OCI-LY1 (cell line): ENCODE measurements around the gene TMEM9.

Experiments
- H2AFZ ChIP-seq: fragments of 200-600 bp; sonication (generic), shearing (Covaris generic); 2 replicates; pipeline ENCODE4 v1.6.0; 2014; ENCODE audit warnings: antibody characterized with exemption, mild to moderate bottlenecking, low read length
- H3F3A ChIP-seq: fragments of 200-600 bp; sonication (generic), shearing (Covaris generic); 2 replicates; pipeline ENCODE4 v1.6.0; 2014; ENCODE audit warnings: mild to moderate bottlenecking, antibody characterized with exemption, low read length, moderate library complexity; ENCODE audit not compliant: insufficient read depth
- H3K27ac ChIP-seq: fragments of 200-600 bp; sonication (generic); 2 replicates; pipeline ENCODE4 v1.5.1; 2014; ENCODE audit warnings: low read length, mixed run types, mild to moderate bottlenecking, low read depth; ENCODE audit not compliant: poor library complexity, severe bottlenecking
- H3K27me3 ChIP-seq: fragments of 200-600 bp; sonication (generic); 2 replicates; pipeline ENCODE4 v1.6.0; 2014; ENCODE audit warnings: antibody characterized with exemption, mild to moderate bottlenecking, low read length, moderate library complexity; ENCODE audit not compliant: insufficient read depth
- H3K36me3 ChIP-seq: fragments of 200-600 bp; sonication (generic); 2 replicates; pipeline ENCODE4 v1.6.1; 2014; ENCODE audit warnings: mild to moderate bottlenecking, antibody characterized with exemption, low read length, moderate library complexity, mixed read lengths; ENCODE audit not compliant: insufficient read depth
- H3K4me1 ChIP-seq: fragments of 200-600 bp; sonication (generic); 2 replicates; pipeline ENCODE4 v1.5.1; 2014; ENCODE audit warnings: mild to moderate bottlenecking, low read length, moderate library complexity; ENCODE audit not compliant: insufficient read depth, severe bottlenecking
- H3K4me2 ChIP-seq: fragments of 200-600 bp; sonication (generic), shearing (Covaris generic); 2 replicates; pipeline ENCODE4 v1.6.1; 2014; ENCODE audit warnings: low read length
- H3K4me3 ChIP-seq: fragments of 200-600 bp; sonication (generic); 2 replicates; pipeline ENCODE4 v1.5.1; 2014; ENCODE audit warnings: low read length, low read depth, mild to moderate bottlenecking, mixed read lengths; ENCODE audit not compliant: poor library complexity, severe bottlenecking
- H3K79me2 ChIP-seq: fragments of 200-600 bp; shearing (Covaris generic); 2 replicates; pipeline ENCODE4 v1.6.1; 2016; ENCODE audit warnings: mixed run types, low read length, mixed read lengths; ENCODE audit not compliant: insufficient read depth
- H3K9ac ChIP-seq: fragments of 200-600 bp; sonication (generic), shearing (Covaris generic); 2 replicates; pipeline ENCODE4 v1.6.1; 2014; ENCODE audit warnings: mild to moderate bottlenecking, low read length, mixed read lengths
- H3K9me2 ChIP-seq: fragments of 200-600 bp; sonication (generic), shearing (Covaris generic); 2 replicates; pipeline ENCODE4 v1.6.1; 2014; ENCODE audit warnings: low read depth, mild to moderate bottlenecking, low read length, mixed read lengths
- H3K9me3 ChIP-seq: fragments of 200-600 bp; shearing (Covaris generic); 2 replicates; pipeline ENCODE4 v1.6.1; 2014; ENCODE audit warnings: low read length, mixed read lengths
- H4K20me1 ChIP-seq: fragments of 200-600 bp; sonication (generic), shearing (Covaris generic); 2 replicates; pipeline ENCODE4 v1.6.0; 2016; ENCODE audit warnings: mild to moderate bottlenecking, low read length; ENCODE audit not compliant: insufficient read depth
- EZH2 ChIP-seq: fragments of 200-600 bp; sonication (generic), shearing (Covaris generic); IDR thresholded peaks from 2 replicates; pipeline ENCODE4 v1.8.0; 2017; ENCODE audit warnings: borderline replicate concordance, mixed run types, mild to moderate bottlenecking, antibody characterized with exemption, low read length, moderate library complexity, mixed read lengths
- TF ChIP-seq, protein P1 (sequence below): fragments of 200-600 bp; sonication (generic), shearing (Covaris generic); IDR thresholded peaks from 2 replicates; pipeline ENCODE4 v1.5.1; 2017; ENCODE audit warnings: mild to moderate bottlenecking, antibody characterized with exemption, low read length, moderate library complexity, mixed read lengths

The TMEM9 gene

DNA sequence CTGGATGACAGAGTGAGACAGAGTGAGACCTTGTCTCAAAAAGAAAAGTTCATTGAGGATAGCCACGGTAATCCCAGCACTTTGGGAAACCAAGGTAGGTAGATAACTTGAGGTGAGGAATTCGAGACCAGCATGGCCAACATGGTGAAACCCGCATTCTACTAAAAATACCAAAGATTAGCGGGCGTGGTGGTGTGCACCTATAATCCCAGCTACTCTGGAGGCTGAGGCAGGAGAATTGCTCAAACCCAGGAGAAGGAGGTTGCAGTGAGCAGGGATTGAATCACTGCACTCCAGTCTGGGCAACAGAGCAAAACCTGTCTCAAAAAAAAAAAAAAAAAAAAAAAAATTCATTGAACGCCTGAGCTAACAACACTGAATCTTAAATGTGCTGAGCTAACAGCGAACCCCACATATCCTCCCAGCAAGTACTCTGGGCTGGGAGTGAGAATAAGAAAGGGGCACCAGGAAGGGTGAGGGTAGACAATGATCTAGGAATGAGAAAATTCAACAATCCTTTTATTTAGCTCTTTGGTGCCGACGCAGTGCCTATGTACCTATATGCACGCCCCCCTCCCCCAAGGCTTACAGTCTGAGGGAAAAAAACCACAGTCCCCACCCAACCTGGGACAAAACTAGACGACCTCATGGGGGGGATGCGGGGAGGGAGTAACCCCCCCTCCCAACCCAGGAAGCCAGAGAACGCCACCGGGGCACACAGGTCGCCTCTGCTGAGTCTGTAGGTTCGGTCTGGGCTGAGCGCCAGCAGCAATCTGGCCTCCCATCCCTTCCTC, 40.6 kb downstream of the TMEM9 start:
- Histone ChIP-seq H3K79me2 (no peaks in the 10 kb centered on the region), H3K4me1 (no peaks in the 10 kb centered on the region), H3K36me3 (no peaks in the 10 kb centered on the region), H2AFZ (no peak overlapping the region), H3K9me3 (no peaks in the 10 kb centered on the region), H3K27ac (no peak overlapping the region), H3K9ac (no peak overlapping the region), H3K27me3 (no peaks in the 10 kb centered on the region), H4K20me1 (no peaks in the 10 kb centered on the region), H3K9me2 (no peaks in the 10 kb centered on the region), H3F3A (no peaks in the 10 kb centered on the region), H3K4me3 (no peak overlapping the region), H3K4me2 (no peak overlapping the region)
- TF ChIP-seq, protein P1, sequence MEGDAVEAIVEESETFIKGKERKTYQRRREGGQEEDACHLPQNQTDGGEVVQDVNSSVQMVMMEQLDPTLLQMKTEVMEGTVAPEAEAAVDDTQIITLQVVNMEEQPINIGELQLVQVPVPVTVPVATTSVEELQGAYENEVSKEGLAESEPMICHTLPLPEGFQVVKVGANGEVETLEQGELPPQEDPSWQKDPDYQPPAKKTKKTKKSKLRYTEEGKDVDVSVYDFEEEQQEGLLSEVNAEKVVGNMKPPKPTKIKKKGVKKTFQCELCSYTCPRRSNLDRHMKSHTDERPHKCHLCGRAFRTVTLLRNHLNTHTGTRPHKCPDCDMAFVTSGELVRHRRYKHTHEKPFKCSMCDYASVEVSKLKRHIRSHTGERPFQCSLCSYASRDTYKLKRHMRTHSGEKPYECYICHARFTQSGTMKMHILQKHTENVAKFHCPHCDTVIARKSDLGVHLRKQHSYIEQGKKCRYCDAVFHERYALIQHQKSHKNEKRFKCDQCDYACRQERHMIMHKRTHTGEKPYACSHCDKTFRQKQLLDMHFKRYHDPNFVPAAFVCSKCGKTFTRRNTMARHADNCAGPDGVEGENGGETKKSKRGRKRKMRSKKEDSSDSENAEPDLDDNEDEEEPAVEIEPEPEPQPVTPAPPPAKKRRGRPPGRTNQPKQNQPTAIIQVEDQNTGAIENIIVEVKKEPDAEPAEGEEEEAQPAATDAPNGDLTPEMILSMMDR: no peak
- no peak for TF ChIP-seq EZH2

DNA sequence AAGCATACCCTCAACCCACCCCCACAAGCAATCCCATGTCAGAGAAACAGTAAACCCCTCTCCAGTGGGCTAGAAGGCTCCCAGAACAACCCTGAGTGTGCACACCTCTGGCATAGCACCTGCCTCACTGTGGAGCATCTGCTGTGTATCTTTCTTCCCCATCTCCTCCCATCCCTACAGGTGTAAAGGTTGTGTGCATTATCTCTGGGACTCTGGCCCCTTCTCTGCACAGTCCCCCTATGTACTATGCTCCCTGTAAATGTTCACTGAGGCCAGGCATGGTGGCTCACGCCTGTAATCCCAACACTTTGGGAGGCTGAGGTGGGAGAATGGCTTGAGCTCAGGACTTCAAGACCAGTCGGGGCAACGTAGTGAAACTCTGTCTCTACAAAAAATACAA, 41.3 kb downstream of the TMEM9 start:
- no peak for TF ChIP-seq EZH2
- TF ChIP-seq, protein P1: no peak
- Histone ChIP-seq H3K9ac (no peak overlapping the region), H3K9me3 (no peaks in the 10 kb centered on the region), H4K20me1 (no peaks in the 10 kb centered on the region), H3K79me2 (no peaks in the 10 kb centered on the region), H3K4me3 (no peak overlapping the region), H3K27me3 (no peaks in the 10 kb centered on the region), H3K9me2 (no peaks in the 10 kb centered on the region), H3K27ac (no peak overlapping the region), H3K4me1 (no peaks in the 10 kb centered on the region), H2AFZ (no peak overlapping the region), H3F3A (no peaks in the 10 kb centered on the region), H3K36me3 (no peaks in the 10 kb centered on the region), H3K4me2 (no peak overlapping the region)

DNA sequence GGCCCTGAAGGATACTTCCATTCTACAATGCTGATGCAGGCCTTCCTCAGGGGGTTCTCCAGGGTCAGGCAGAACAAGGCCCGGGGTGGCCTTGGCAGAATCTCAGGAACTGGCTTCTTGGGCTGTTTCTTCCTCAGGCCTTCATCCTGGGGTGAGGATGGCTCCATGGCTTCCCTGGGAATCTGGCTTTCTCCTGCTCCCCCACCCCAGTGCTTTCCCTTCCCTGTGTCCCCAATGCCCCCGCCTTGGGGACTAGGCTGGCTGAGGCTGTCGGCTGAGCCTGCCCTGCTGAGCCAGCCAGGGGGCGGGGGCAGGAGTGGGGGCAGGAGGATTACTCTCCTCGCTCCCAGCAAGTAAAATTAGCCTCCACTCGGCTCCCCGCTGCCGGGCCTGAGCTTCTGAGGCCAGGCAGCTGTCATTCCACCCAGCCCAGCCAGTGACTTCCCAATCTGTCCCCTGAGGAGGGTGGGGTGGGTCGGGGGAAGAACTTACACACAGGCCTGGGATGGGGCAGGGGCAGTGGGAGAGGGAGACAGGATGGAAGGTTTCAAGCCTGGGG, 42.0 kb downstream of the TMEM9 start, which contains the start of gene CACNA1S:
CACNA1S (minus strand) TSS at position 254 of the 559 bp plus-strand sequence; CDS start at position 167, 87 bp downstream.
- Histone ChIP-seq H3K4me3 (no peak within 1 kb of the TSS), H3K27me3 (no peaks in the 10 kb centered on the region), H3K36me3 (no peaks in the 10 kb centered on the region), H3K9ac (no peak within 1 kb of the TSS), H3F3A (no peaks in the 10 kb centered on the region), H4K20me1 (no peaks in the 10 kb centered on the region), H3K27ac (no peak within 1 kb of the TSS), H3K4me1 (no peaks in the 10 kb centered on the region), H3K4me2 (no peak within 1 kb of the TSS), H2AFZ (no peak within 1 kb of the TSS), H3K79me2 (no peaks in the 10 kb centered on the region), H3K9me3 (no peaks in the 10 kb centered on the region), H3K9me2 (no peaks in the 10 kb centered on the region)
- TF ChIP-seq, protein P1: no peak
- no peak for TF ChIP-seq EZH2
